ENCODE results near the gene RRP8. TPM values are rescaled to one million over a fixed set of nuclear protein-coding genes. Genes with fewer than 3 reads are reported as not detected.
A peak's percentile ranks its signal among the peaks of the same experiment; 100 is the strongest.

The RRP8 gene
- total and polyA plus RNA-seq, 9 of the 15 experiments (the other 6 are each of a cell fraction or from before 2014, with no cell fraction given) = 5.7 to 47.3 (median 32.6) TPM

- TF ChIP-seq ZBTB33 (CRISPR knock-in tag; IDR thresholded peaks at IDR 0.05) (peak; percentile 52), GABPB1 (CRISPR knock-in tag; IDR thresholded peaks at IDR 0.05) (no peak), MXD1 (CRISPR knock-in tag; IDR thresholded peaks at IDR 0.05; ENCODE audit: borderline replicate concordance, poor library complexity, severe bottlenecking) (no peak), RERE (CRISPR knock-in tag; IDR thresholded peaks at IDR 0.05; ENCODE audit: borderline replicate concordance) (no peak), ZBTB1 (CRISPR knock-in tag; IDR thresholded peaks at IDR 0.05; ENCODE audit: borderline replicate concordance, low read depth) (peak; percentile 83), GTF2A2 (tag; IDR thresholded peaks at IDR 0.05) (no peak), MAX (CRISPR knock-in tag; IDR thresholded peaks at IDR 0.05) (peak; percentile 97), ZNF318 (IDR thresholded peaks at IDR 0.05; ENCODE audit: borderline replicate concordance in 1 of 2, low read depth in 1 of 2) (no peak), ETV6 (IDR thresholded peaks at IDR 0.05; ENCODE audit: borderline replicate concordance in 1 of 2, low read depth in 2 of 2, low read length in 1 of 2) (no peak), ETV6 (CRISPR knock-in tag; IDR thresholded peaks at IDR 0.05; ENCODE audit: borderline replicate concordance) (peak; percentile 67; the same call in 1 of the 2 replicates)
Measured at GRCh38 chr11:6646071-6646470, 42.7 kb upstream of the RRP8 start (continued).

Measured in K562 (cell line).